ENCODE results near the gene CSTF3.

Gene CSTF3

GRCh38 chr11:33194455-33194854 is 33.2 kb upstream of the CSTF3 start:
- no peaks in the 10 kb centered on the region for H3K9me3 ChIP-seq
- DNase-seq, result no peak
- no peak for TF ChIP-seq CTCF (IDR thresholded peaks at IDR 0.05; ENCODE audit: low read depth, low read length)
- no peaks in the 10 kb centered on the region for H3K27me3 ChIP-seq
- H3K4me3 ChIP-seq (ENCODE audit: low read depth, low read length), result no peak overlapping the region
- H3K36me3 ChIP-seq, result no peaks in the 10 kb centered on the region
- H3K4me1 ChIP-seq, result no peaks in the 10 kb centered on the region

DNA sequence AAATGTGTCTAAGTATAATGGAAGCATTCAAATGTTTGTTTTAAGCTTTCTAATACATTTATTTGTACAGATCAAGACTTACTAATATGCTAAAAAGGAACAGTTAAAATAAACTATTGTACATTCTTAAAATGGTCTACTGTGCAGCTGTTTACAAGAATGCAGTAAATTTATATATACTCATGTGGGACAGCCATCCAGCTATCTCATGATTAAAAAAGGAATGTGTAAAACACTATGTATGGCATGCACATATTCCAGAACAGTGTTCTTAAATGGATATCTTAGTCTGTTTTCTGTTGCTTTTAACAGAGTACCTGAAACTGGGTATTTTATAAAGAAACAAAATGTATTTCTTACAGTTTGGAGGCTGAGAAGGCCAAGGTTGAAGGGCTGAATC is 30.2 kb upstream of the CSTF3 start:
- DNase-seq, result no peak
- no peaks in the 10 kb centered on the region for H3K4me1 ChIP-seq
- TF ChIP-seq CTCF (IDR thresholded peaks at IDR 0.05; ENCODE audit: low read depth, low read length), result no peak

GRCh38 chr11:33187998-33188722 is 26.9 kb upstream of the CSTF3 start:
- H3K4me1 ChIP-seq, result no peaks in the 10 kb centered on the region
- H3K9me3 ChIP-seq, result no peaks in the 10 kb centered on the region
- no peaks in the 10 kb centered on the region for H3K36me3 ChIP-seq
- DNase-seq, result no peak
- no peaks in the 10 kb centered on the region for H3K27me3 ChIP-seq
- no peak for TF ChIP-seq CTCF (IDR thresholded peaks at IDR 0.05; ENCODE audit: low read depth, low read length)
- H3K4me3 ChIP-seq (ENCODE audit: low read depth, low read length), result no peak overlapping the region

More for the DNA sequence above, 30.2 kb upstream of the CSTF3 start:
- Histone ChIP-seq H3K9me3 (no peaks in the 10 kb centered on the region), H3K36me3 (no peaks in the 10 kb centered on the region), H3K4me3 (ENCODE audit: low read depth, low read length) (no peak overlapping the region), H3K27me3 (no peaks in the 10 kb centered on the region)

- Histone ChIP-seq H3K4me1 (no peaks in the 10 kb centered on the region), H3K36me3 (no peaks in the 10 kb centered on the region), H3K9me3 (no peaks in the 10 kb centered on the region), H3K27me3 (no peaks in the 10 kb centered on the region), H3K4me3 (ENCODE audit: low read depth, low read length) (no peak overlapping the region)
- DNase-seq, result no peak
- TF ChIP-seq CTCF (IDR thresholded peaks at IDR 0.05; ENCODE audit: low read depth, low read length), result no peak
Observed at GRCh38 chr11:33185756-33186155, 24.5 kb upstream of the CSTF3 start.

GRCh38 chr11:33182246-33182878 is 21.1 kb upstream of the CSTF3 start:
- Histone ChIP-seq H3K36me3 (no peaks in the 10 kb centered on the region), H3K4me3 (ENCODE audit: low read depth, low read length) (no peak overlapping the region), H3K4me1 (no peaks in the 10 kb centered on the region), H3K27me3 (no peaks in the 10 kb centered on the region), H3K9me3 (no peaks in the 10 kb centered on the region)
- no peak for DNase-seq
- TF ChIP-seq CTCF (IDR thresholded peaks at IDR 0.05; ENCODE audit: low read depth, low read length), result no peak

- Histone ChIP-seq H3K4me3 (ENCODE audit: low read depth, low read length) (no peak overlapping the region), H3K4me1 (no peaks in the 10 kb centered on the region), H3K27me3 (no peaks in the 10 kb centered on the region), H3K36me3 (no peaks in the 10 kb centered on the region), H3K9me3 (no peaks in the 10 kb centered on the region)
- TF ChIP-seq CTCF (IDR thresholded peaks at IDR 0.05; ENCODE audit: low read depth, low read length), result no peak
- DNase-seq, result no peak
Observed at GRCh38 chr11:33179348-33179803, 18.1 kb upstream of the CSTF3 start.

All from BE2C (cell line).